Fibroblast of skin of left quadriceps (primary cell): ENCODE measurements around the gene SDHAF4.
A peak's percentile ranks its signal among the peaks of the same experiment; 100 is the strongest.
"Not testable (repeated sequence)": the region's sequence is repeated elsewhere in the genome, so short reads cannot be mapped to it uniquely, and the experiment has no call there.

ENCODE experiments used
- DNase-seq, 2 experiments: peaks; one replicate each; pipeline ENCODE4 v3.0.0-alpha.2; 2013; ENCODE audit warnings: low read depth in 2 of 2

Gene SDHAF4

GRCh38 chr6:70566751-70567382 lies at the start of gene SDHAF4:
Gene SDHAF4, plus strand, starts transcription at chr6:70566930. Its CDS starts 11 bp downstream, at chr6:70566941.
- DNase-seq = peak; percentile 72 to 74

GRCh38 chr6:70518723-70519122 lies 48.0 kb upstream of the SDHAF4 start:
- no peak for DNase-seq

- no peak for DNase-seq
Measured at GRCh38 chr6:70520575-70520974, 46.2 kb upstream of the SDHAF4 start.

- no peak for DNase-seq
Measured at GRCh38 chr6:70524721-70525286, 41.9 kb upstream of the SDHAF4 start.

- peak; percentile 12 to 17 for DNase-seq
Measured at GRCh38 chr6:70527071-70527737, 39.5 kb upstream of the SDHAF4 start.

- DNase-seq = no peak
Measured at GRCh38 chr6:70530023-70530422, 36.7 kb upstream of the SDHAF4 start.

GRCh38 chr6:70531133-70531532 lies 35.6 kb upstream of the SDHAF4 start:
- DNase-seq = no peak

GRCh38 chr6:70537266-70537665 lies 29.5 kb upstream of the SDHAF4 start:
- no peak for DNase-seq

GRCh38 chr6:70538376-70538775 lies 28.4 kb upstream of the SDHAF4 start:
- DNase-seq = no peak

- DNase-seq = no peak
Measured at GRCh38 chr6:70547313-70547712, 19.4 kb upstream of the SDHAF4 start.

- DNase-seq = no peak
Measured at GRCh38 chr6:70547905-70548304, 18.8 kb upstream of the SDHAF4 start.

- peak; percentile 8 to 12 for DNase-seq
Measured at GRCh38 chr6:70549327-70549726, 17.4 kb upstream of the SDHAF4 start.

- DNase-seq = no peak
Measured at GRCh38 chr6:70551566-70551965, 15.2 kb upstream of the SDHAF4 start.

GRCh38 chr6:70552286-70552940 lies 14.3 kb upstream of the SDHAF4 start:
- DNase-seq = not testable (repeated sequence)

GRCh38 chr6:70552974-70553373 lies 13.8 kb upstream of the SDHAF4 start:
- DNase-seq = no peak

GRCh38 chr6:70557998-70558397 lies 8.7 kb upstream of the SDHAF4 start:
- no peak for DNase-seq

GRCh38 chr6:70562401-70562800 lies 4.3 kb upstream of the SDHAF4 start:
- DNase-seq = not testable (repeated sequence)

- DNase-seq = peak; percentile 19 to 30
Measured at GRCh38 chr6:70563530-70563929, 3.2 kb upstream of the SDHAF4 start.

- DNase-seq = no peak
Measured at GRCh38 chr6:70574643-70575042, 7.9 kb downstream of the SDHAF4 start.

GRCh38 chr6:70575899-70576495 lies 9.3 kb downstream of the SDHAF4 start:
- no peak for DNase-seq

- no peak for DNase-seq
Measured at GRCh38 chr6:70586114-70586513, 19.4 kb downstream of the SDHAF4 start.

GRCh38 chr6:70590400-70590799 lies 23.7 kb downstream of the SDHAF4 start:
- no peak for DNase-seq
